NCI-H2196 (cell line): ENCODE results near the gene FBXL13.
"Not testable (repeated sequence)": the region's sequence is repeated elsewhere in the genome, so short reads cannot be mapped to it uniquely, and the experiment has no call there.

Experiments
- DNase-seq: peaks from one replicate; lab custom pipeline; 2025; ENCODE audit not compliant: unreplicated experiment; lab: John Stamatoyannopoulos, UW

FBXL13 gene

DNA sequence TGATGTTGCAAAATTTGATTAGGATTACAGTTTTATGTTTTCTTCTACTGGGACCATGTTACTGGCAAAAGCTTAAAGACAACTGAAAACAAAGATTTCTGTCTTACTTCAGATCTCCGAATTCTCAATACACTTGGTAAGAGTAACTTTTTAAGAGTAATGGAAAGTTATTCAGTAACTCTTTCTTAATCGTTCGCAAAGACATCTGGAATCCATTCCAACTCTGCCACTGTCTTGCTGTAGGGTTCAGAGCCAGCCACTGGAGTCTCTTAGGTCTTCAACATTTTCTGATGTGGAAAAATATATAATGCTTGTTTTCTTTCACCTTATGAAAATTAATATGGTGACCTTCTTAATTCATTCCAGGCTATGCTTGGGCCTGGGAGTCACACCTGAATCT lies 295.9 kb downstream of the FBXL13 start:
- DNase-seq, result not testable (repeated sequence)

DNA sequence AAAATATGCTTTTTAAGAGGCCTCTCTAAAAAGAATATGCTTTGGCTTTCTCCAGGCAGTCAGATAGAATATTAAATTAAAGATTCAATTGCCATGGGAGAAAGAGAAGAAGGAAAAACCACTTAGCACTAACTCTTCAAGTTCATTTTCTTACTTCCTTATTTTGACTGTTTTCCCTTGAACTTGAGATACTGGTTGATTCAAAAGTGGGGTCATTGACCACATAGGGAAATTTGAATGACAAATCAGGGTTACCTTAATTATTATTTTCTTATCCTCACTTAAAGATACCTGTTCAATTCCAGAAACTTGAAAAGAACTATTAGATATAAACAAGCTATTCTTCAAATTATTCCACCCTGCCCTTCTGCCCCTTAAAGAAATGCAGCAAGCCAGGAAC lies 298.4 kb downstream of the FBXL13 start:
- DNase-seq, result not testable (repeated sequence)

DNA sequence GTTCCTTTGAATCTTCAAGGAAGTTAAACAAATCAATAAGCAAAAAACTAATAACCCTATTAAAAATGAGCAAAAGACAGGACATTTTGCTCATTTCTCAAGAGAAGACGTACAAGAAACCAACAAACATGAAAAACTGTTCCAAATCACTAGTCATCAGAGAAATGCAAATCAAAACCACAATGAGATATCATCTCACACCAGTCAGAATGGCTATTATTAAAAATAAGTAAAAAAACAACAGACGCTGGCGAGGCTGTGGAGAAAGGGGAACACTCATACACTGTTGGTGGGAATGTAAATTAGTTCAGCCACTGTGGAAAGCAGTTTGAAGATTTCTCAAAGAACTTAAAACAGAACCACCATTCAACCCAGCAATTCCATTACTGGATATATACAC lies 304.1 kb downstream of the FBXL13 start:
- not testable (repeated sequence) for DNase-seq

DNA sequence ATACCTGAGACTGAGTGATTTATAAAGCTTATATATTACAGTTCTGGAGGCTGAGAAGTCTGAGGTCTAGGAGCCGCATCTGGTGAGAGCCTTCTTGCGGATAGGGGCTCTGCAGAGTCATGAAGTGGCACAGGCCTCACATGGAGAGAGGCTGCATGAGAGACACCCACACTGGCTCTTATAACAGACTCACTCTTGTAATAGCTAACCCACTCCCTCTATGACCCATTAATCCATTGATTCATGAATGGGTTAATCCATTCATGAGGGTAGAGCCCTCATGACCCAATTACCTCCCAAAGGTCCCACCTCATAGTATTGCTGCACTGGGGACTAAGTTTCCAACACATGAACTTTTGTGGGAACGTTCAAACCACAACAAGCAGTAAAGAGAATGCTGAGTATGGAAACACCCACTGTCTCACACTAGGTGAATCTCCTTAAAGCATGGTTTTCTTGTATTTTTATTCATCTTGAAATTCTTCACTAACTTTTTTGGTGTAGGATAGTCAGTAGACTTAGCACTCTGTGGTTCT lies 304.9 kb downstream of the FBXL13 start:
- not testable (repeated sequence) for DNase-seq

DNA sequence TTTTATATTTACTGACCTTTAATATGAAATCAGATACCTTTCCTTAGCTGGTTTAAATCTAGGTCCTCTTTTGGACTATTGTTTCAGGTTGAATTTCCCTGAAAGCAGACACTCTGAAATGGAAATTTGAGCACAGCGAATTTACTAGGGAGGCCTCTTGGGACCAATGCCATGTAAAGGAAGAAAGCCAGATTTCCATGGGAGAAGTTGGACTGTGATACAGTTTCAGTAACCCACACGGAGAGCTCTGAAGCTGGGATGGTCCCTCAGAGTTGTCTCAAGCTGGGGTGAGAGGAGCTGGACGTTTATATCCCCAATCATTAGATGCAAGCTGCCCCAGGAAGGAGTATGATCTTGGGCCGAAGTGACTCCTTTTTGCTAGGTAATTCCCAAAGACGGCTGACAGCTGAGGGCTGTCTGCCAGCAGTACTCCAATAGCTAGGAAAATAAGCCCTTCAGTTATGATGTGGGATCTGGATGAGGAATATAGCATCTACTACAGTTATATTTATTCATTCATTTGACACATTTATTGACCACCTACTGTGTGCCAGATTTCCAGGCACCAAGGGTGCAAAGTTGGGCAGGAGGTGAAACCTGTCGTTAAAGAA lies 311.2 kb downstream of the FBXL13 start:
- DNase-seq, result not testable (repeated sequence)
